GM21737 (cell line): Measurements from ENCODE around the gene FER.
"Not testable (repeated sequence)": the region's sequence is repeated elsewhere in the genome, so short reads cannot be mapped to it uniquely, and the experiment has no call there.

Experiments used
- ATAC-seq: cut with Tn5 transposase; IDR thresholded peaks from one replicate; pipeline ENCODE4 v1.9.1; 2021; ENCODE audit warnings: mild to moderate bottlenecking, moderate library complexity; ENCODE audit not compliant: unreplicated experiment

Gene FER

GRCh38 chr5:108743846-108744245 is 3.9 kb upstream of the FER start:
- no peak for ATAC-seq

- ATAC-seq, result no peak
Observed at GRCh38 chr5:108747111-108747773, 455 bp upstream of the FER start.

DNA sequence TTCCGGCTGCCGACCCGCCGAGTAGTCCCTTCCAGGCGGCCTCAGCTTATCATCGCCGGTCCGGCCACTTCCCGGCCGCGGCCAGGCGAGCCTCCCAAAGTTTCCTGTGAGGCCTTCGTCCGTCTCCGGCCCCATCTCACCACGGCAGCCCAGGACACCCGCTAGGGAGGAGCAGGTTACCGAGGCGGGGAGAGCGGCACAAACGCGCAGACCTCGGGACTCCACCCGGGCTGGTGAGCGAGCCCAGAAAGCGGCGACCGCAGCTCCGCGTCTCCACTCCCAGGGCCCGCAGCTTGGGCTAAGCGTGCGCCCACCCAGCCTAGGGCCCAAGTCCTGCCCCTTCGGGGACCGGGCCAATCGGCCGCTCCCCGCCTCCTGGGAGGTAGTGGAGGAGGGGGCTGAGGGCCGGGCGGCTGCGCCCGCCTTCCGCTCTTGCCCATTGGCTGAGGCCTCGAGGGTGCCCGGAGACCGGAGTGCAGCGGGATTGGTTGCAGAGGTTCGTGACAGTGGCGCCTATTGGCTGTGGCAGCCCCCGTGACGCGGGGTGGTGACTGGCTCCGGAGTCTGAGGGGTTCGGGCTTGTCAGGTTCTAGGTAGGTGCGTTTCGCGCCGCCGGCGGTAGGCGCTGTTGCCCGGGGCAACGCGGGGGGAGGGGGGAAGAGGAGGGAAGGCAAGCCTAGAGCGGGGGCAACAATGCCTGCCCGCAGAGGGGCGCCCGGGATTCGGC is 867 bp downstream of the FER start:
- ATAC-seq, result peak; percentile 96

GRCh38 chr5:108749128-108749861 is 1.6 kb downstream of the FER start:
- peak; percentile 37 for ATAC-seq

DNA sequence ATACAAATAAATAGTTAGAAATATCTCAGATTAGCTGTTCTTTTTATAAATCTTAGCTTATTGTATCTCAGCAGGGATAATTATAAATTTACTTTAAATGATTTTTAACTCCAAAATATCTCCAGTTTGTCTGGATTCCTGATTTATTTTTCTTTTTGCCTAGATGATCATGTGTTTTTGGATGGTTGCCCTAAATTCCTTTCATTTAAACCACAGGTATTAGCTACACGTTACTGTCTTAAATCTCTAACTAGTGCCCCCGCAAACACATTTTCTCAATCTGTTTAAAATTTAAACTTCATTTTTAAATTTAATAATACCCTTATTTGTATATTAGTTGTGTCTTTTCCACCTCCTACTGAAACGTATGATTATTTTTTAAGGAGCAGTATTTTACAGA is 5.6 kb downstream of the FER start:
- ATAC-seq, result no peak

DNA sequence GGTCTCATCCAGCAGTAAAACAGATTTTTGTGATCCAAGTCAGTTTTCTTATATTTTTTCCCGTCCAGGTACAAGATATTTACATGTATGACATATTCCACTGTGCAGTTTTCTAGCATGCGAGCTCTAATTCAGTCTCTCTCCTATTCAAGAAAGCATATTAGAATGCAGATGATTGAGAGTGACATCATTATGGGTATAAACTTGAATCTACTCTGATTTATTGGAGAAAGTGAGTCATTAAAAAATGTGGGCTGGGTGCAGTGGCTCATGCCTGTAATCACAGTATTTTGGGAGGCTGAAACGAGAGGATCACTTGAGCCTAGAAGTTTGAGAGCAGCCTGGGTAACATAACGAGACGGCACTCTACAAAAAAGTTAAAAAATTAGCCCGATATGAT is 6.2 kb downstream of the FER start:
- no peak for ATAC-seq

GRCh38 chr5:108760512-108760911 is 12.8 kb downstream of the FER start:
- ATAC-seq, result no peak

GRCh38 chr5:108762660-108763059 is 15.0 kb downstream of the FER start:
- ATAC-seq, result no peak

DNA sequence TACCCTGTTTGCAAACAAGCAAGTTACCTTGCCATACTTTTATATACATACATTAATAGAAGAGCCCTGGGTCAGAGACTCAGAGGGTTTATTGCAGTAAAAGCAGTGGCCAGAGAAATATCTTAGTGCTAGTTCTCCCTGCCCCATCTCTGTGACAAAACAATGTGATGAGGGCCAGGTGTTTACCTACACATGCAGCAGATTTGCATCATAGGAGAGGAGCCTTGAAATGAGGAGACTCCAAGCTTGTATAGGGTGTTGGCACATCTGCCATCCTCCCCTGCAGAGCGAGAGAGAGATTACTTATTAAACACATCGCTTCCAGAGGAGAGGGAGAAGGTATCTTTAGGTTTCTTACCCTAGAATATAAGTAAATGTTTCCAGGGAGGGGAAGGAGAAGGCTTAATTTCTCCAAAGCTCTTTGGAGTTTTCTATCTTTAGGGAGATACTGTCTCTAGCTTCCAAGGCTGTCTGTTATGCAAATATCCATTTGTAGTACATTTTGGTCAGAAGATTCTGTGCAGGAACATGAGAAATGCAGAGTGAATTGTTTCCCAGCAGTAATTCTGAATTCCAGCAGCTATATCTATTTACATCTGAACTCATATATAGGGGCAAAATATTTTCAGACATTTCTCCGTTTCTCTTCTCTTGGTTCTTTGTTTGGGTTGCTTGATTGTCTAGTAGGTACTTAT is 15.7 kb downstream of the FER start:
- no peak for ATAC-seq

GRCh38 chr5:108765647-108766046 is 17.9 kb downstream of the FER start:
- ATAC-seq, result no peak

GRCh38 chr5:108766916-108767315 is 19.2 kb downstream of the FER start:
- not testable (repeated sequence) for ATAC-seq

- no peak for ATAC-seq
Observed at GRCh38 chr5:108769352-108769751, 21.7 kb downstream of the FER start.

- no peak for ATAC-seq
Observed at GRCh38 chr5:108772626-108773025, 24.9 kb downstream of the FER start.

DNA sequence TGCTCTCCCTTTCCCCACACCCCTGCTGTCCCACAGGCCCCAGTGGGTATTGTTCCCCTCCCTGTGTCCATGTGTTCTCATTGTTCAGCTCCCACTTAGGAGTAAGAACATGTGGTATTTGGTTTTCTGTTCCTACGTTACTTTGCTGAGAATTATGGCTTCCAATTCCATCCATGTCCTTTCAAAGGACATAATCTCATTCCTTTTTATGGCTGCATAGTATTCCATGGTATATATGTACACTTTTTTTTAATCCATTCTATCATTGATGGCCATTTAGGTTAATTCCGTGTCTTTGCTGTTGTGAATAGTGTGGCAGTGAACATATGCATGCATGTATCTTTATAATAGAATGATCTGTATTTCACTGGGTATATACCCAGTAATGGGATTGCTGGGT is 25.6 kb downstream of the FER start:
- no peak for ATAC-seq

DNA sequence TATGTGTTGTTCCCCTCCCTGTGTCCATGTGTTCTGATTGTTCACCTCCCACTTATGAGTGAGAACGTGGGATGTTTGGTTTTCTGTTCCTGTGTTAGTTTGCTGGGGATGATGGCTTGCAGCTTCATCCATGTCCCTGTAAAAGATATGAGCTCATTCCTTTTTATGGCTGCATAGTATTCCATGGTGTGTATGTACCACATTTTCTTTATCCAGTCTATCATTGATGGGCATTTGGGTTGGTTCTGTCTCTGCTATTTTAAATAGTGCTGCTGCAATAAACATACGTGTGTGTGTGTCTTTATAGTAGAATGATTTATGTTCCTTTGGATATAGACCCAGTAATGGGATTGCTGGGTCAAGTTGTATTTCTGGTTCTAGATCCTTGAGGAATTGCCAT is 26.4 kb downstream of the FER start:
- not testable (repeated sequence) for ATAC-seq

DNA sequence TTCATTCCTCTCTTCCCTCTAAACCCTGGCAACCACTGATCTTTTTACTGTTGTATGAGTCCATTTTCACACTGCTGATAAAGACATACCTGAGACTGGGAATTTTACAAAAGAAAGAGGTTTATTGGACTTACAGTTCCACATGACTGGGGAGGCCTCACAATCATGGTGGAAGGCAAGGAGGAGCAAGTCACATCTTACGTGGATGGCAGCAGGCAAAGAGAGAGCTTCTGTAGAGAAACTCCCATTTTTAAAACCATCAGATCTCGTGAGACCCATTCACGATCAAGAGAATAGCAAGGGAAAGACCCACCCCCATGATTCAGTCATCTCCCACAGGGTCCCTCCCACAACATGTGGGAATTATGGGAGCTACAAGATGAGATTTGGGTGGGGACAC is 29.9 kb downstream of the FER start:
- ATAC-seq, result not testable (repeated sequence)

DNA sequence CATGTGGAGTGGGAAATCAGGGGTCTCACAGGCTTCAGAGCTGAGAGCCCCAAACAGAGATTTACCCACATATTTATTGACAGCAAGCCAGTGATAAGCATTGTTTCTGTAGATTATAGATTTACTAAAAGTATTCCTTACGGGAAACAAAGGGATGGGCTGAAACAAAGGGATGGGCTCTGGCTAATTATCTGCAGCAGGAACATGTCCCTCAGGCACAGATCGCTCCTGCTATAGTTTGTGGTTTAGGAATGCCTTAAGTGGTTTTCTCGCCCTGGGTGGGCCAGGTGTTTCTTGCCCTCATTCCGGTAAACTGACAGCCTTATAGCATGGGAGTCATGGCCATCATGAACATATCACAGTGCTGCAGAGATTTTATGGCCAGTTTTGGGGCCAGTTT is 36.9 kb downstream of the FER start:
- ATAC-seq, result not testable (repeated sequence)

- ATAC-seq, result no peak
Observed at GRCh38 chr5:108786806-108787483, 39.2 kb downstream of the FER start.

GRCh38 chr5:108788142-108788541 is 40.4 kb downstream of the FER start:
- ATAC-seq, result no peak

GRCh38 chr5:108793207-108793606 is 45.5 kb downstream of the FER start:
- no peak for ATAC-seq

DNA sequence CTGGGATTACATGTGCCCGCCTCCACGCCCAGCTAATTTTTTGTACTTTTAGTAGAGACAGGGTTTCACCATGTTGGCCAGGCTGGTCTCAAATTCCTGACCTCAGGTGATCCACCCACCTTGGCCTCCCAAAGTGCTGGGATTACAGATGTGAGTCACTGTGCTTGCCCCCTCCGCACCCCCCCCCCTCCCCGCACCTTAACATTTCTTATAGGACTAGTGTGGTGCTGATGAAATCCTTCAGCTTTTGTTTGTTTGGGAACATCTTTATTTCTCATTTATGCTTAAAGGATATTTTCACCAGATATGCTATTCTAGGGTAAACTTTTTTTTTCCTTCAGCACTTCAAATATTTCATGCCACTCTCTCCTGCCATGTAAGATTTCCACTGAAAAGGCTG is 46.7 kb downstream of the FER start:
- not testable (repeated sequence) for ATAC-seq
